DLD1 (cell line): ENCODE measurements around the gene BRI3.

Source experiments
- in situ Hi-C: cut with HindIII; loops from 2 replicates; pipeline ENCODE4 v1.10.0; 2017; ENCODE audit warnings: low sequenced_read_pairs

BRI3 gene

GRCh38 chr7:98285157-98286092 is 3.9 kb downstream of the BRI3 start:
- in situ Hi-C loops: no loop called here

DNA sequence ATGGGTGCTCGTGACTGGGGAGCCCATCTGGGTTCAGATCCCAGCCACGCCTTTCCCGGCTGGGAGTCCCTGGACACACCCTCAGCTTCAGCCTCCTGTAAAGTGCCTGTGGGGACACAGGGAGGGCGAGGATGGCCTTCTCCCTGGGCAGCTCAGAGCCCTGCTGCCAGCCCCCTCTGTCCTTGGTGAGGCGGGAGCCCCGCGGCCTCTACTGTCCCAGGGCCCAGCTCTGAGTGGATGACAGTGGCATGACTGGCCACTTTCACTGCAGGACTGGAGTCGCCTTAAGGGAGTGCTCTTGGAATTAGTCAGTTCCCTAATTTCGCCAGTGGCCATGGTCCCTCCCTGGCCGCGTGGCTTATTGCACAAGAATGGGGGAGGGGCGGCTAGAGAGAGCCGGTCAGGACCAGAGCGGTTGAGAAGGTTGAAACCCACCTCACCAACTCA is 4.6 kb downstream of the BRI3 start:
- in situ Hi-C loops: no loop called here

GRCh38 chr7:98286701-98287485 is 5.4 kb downstream of the BRI3 start:
- in situ Hi-C loops: no loop called here

- in situ Hi-C loops: no loop called here
Measured at GRCh38 chr7:98287486-98287959, 6.0 kb downstream of the BRI3 start.

GRCh38 chr7:98288064-98288823 is 6.8 kb downstream of the BRI3 start:
- in situ Hi-C loops: no loop called here

GRCh38 chr7:98289333-98289875 is 7.9 kb downstream of the BRI3 start:
- in situ Hi-C loops: no loop called here

DNA sequence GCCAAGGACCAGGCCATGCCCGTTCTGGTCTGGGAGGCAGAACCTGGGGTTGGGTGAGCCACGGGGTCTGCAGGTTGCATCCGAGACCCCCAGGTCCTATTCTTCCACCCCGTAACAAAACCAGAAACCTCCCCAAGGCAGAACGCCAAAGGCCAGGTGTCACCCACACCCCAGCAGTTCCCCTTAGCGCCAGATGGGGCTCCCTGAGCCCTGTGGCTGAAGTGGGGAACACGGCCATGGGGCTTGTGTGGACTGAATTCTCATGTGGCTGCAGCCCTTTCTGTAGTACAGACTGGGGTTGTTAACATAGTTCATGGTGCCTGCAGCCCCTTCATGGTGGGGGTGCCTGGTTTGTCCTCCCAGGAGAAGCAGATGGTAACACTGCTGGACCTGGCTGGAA is 10.2 kb downstream of the BRI3 start:
- in situ Hi-C loops: loop anchor here (10.0 kb wide), 1 partner anchor 583 kb away; the partner anchor contains the start of genes TMEM130 and TRRAP

DNA sequence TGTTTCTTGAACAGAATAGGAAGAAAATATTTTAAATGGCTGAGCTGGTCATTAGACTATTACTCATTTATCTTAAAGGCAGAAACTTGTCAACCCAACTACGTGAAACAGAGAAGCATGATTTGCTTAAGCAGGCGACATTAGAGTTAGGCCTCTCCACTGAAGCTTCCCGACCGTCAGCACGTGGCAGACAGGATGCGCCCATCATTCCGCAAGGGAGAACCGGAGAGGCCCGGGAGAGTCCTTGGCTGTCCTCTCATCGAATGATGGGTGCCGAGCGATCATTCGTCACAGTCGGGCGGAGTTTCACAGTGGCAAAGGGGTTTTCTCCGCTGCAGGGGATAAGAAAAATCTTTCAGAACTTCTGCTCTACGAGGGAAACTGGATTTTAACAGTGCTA is 11.8 kb downstream of the BRI3 start:
- in situ Hi-C loops: loop anchor here (10.0 kb wide), 1 partner anchor 582 kb away; the partner anchor contains the start of genes TMEM130 and TRRAP

GRCh38 chr7:98293746-98294145 is 12.3 kb downstream of the BRI3 start:
- in situ Hi-C loops: loop anchor here (10.0 kb wide), 1 partner anchor 581 kb away; the partner anchor contains the start of genes TMEM130 and TRRAP

DNA sequence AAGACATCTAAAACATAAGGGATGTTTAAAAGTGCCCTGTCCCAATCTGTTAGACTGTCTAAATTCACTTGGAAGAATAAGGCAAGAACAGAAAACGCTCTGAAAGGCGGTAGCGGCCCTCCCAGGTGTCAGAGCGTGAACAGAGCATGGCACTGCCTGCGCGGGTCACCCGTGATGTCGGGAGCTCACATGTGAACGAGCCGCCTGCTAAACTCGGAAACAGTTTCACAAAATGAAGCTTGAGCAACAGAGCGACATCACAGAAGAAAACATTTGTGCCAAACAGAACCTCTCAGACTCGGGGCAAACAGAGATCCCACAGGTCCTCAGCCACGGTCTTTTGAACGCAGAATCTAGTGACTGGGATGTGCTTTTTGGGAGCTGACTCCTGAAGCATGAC is 12.8 kb downstream of the BRI3 start:
- in situ Hi-C loops: loop anchor here (10.0 kb wide), 1 partner anchor 580 kb away; the partner anchor contains the start of genes TMEM130 and TRRAP

DNA sequence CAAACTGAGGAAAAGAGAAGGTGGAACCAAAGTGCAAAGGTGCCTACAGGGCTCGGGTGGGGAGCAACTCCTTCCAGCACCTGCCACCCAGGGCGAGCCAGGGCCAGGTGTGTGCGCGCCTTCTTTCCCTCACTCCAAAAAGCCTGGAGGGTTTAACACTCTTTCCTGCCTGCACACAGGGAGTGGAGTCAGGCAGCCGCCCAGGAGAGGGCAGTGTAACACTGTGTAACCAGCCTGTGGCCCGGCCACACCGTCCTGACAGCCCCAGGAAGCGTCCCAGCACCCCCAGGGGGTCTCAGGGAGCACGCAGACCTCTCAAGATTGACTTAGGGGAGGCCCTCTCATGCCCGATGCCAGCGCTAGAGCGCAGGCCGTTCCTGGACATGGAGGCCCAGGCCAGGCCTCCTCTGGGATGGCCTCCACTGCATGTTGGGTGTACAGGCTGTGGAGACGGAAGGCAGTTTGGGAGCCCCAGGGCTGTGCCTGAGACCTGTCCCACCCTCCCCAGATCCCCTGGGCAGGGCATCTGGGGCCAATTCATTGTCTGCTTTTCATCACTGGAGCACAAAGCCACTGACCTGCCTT is 13.4 kb downstream of the BRI3 start:
- in situ Hi-C loops: loop anchor here (10.0 kb wide), 1 partner anchor 580 kb away; the partner anchor contains the start of genes TMEM130 and TRRAP

- in situ Hi-C loops: loop anchor here (10.0 kb wide), 1 partner anchor 579 kb away; the partner anchor contains the start of genes TMEM130 and TRRAP
Measured at GRCh38 chr7:98295467-98296192, 14.1 kb downstream of the BRI3 start.

DNA sequence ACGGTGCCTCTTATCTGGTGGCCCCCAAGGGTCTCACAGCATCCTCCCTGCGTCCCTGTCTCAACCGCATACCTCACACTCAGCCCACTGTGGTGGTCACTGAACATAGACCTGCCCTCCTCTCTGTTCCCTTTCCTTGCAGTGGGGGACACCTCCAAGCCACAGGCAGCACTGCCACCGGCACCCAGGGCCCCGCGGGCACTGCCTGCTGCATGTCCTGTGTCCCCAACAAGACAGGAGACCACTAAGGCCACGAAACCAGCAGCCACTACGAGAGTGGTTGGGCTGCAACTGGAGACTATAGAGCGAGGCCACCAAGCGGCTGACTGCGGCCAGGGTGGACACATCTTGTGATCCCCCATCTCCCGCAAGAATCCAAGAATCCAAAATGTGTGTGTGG is 15.3 kb downstream of the BRI3 start:
- in situ Hi-C loops: loop anchor here (10.0 kb wide), 1 partner anchor 578 kb away; the partner anchor contains the start of genes TMEM130 and TRRAP

DNA sequence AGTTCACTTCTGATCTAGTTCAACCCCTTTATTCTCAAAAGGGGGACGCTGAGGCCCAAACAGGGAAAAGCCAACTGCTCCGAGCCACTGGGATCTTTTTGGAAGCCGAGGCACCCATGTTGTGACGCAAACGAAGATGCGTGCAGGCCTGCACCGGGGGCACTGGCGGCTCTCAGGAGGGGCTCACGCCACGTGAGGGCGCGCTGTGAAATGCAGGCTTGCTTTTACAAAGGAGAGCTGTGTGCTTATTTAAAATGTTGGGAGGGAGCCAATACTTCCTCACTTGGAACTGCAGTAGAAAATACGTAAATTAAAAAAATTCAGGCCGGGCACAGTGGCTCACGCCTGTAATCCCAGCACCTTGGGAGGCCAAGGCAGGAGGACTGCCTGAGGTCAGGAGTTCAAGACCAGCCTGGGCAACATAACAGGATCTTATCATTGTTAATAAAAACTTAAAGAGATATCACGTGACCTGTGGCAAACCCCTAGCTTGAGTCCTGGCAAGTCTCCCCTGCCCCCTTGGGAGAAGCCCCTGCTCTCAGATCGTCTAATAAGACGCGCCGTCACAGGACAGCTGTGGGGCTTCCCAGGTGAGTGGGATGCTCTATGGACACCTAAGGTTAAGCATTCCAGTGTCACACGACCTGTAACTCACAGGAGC is 16.3 kb downstream of the BRI3 start:
- in situ Hi-C loops: loop anchor here (10.0 kb wide), 1 partner anchor 577 kb away; the partner anchor contains the start of genes TMEM130 and TRRAP

DNA sequence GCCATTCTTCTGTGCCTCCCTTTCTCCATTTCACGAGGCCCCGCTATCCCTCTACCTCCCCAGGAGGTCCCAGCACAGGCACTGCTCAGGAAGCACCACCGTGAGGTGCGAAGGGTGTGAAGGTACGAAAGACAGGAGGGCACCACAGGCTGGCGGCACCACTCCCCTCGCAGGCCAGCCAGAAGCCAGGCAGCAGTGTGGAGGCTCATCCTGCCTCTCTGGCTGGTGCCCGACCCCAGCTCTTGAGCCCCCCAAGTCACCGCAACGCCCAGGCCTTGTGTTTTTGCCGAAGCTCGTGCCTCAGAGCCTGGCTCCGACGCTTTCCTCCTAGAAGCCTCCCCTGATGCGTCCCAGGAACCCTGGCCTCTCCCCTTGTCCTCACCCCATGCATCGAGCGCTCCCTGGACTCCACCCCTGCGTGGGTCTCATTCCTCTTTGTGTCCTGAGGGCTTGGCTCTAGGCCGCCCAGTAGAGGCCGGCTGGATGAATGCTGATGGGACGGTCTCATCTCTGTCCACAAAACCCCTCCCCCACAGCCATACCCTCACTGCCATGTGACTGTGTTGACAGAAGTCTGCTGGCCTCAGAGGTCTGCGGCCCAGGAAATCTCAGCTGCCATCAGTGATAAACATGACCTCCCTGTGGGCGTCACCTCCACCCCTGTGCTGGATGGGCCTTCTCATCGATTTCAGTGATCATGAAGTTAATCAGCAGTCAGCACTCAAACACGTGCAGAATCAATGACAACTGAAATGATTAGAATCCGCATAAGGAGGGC is 19.3 kb downstream of the BRI3 start:
- in situ Hi-C loops: no loop called here

DNA sequence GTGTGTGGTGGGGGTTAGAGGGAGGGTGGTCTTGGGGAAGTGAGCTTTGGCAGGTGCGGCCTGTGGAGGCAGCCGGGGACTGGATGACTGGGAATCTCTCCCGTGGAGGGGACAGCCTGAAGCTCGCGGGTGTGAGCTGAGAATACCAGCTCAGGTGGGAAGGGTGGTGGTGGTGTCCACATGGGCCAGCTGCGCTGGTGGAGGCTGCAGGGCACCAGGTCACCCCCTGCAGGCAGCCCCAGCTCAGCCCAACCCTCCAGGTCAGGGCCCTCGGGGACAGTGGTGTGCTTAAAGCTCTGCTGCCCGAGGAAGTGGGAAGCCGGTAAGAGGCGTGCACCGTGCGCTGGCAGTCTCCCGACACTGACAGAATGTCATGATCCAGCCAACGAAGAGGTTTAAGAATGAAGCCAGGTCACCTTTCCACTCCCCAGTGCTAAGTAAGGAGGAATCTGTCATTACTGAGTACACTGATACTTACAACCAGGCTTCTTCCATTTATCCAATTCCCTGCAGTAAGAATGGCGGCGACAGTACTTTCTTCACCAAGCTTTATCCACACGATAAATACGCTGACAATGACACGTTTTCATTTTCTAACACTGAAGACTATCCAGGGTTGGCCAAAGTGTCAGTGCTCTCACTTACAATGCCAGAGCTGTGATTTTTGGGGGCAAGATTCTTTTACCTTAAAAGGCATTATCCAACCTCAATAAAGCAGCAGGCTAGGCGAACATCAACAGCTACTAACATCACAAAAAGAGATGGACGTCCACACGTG is 20.4 kb downstream of the BRI3 start:
- in situ Hi-C loops: no loop called here
